Measurements from ENCODE around the gene TRAPPC3L. TPM values are rescaled to one million over a fixed set of nuclear protein-coding genes. Genes with fewer than 3 reads are reported as not detected.

Gene TRAPPC3L
- total and polyA plus RNA-seq, 2 of the 13 experiments (the other 11 are each of a cell fraction or from before 2014, with no cell fraction given), result not detected

- DNase-seq (ENCODE audit: low spot score) (no peak), FAIRE-seq (no peak), ATAC-seq (no peak)
- BruUV-seq (replicated peaks), result no TSS peak
- no peak overlapping the region for H3K9ac ChIP-seq (ENCODE audit: insufficient read depth, low read depth, low read length)
- POLR2A ChIA-PET, result interaction anchor here (1.2 to 1.3 kb wide), 2 partner anchors 10 to 11 kb away, joined by 3 read pairs; partner anchors contain the start of gene RWDD1
- no peaks in the 10 kb centered on the region; a peak in 3 of 5 replicates for H3K27me3 ChIP-seq (ENCODE audit: control insufficient read depth in 1 of 2, insufficient read depth in 2 of 2, low read length in 2 of 2)
- H2AFZ ChIP-seq (ENCODE audit: low read length), result no peak overlapping the region
- no peak overlapping the region for H3K4me3 ChIP-seq (replicated peaks in 1 of 3; ENCODE audit: insufficient read depth in 1 of 3, low read depth in 2 of 3, low read length in 3 of 3)
- no peak for TF ChIP-seq RNF2 (conservative IDR thresholded peaks at IDR 0.05; ENCODE audit: low read depth)
- TF ChIP-seq ATF7 (IDR thresholded peaks at IDR 0.05), result peak; percentile 72
- TF ChIP-seq ATF7 (CRISPR knock-in tag; IDR thresholded peaks at IDR 0.05), result no peak
- H3K4me1 ChIP-seq (ENCODE audit: insufficient read depth, low read length), result peaks cover 23% of the 10 kb centered on the region
- in situ Hi-C loops (cut with HindIII; ENCODE audit: extremely low pct_ligation_motif_present, low pct_unique_long_range_greater_than_20kb) (loop anchor here (10.0 kb wide), 1 partner anchor 285 kb away; the partner anchor contains the start of gene TSPYL1), intact Hi-C loops (cut with micrococcal nuclease; ENCODE audit: unreplicated experiment) (no loop called here)
- no peak overlapping the region for H3K4me2 ChIP-seq (ENCODE audit: low read depth, low read length)
- H4K20me1 ChIP-seq (ENCODE audit: insufficient read depth, low read length), result no peaks in the 10 kb centered on the region
- under 1% methylated on average over 2 of the region's 2 CpGs for WGBS (ENCODE audit: low lambda C conversion rate)
- H3K36me3 ChIP-seq (replicated peaks in 1 of 2; ENCODE audit: control insufficient read depth in 1 of 2, insufficient read depth in 2 of 2, low read length in 2 of 2), result no peaks in the 10 kb centered on the region
- CTCF ChIA-PET (ENCODE audit: low intra/inter-chr PET ratio, low total read pairs), result interaction anchor here (2.0 to 3.7 kb wide), 3 partner anchors 24 to 343 kb away, joined by 10 to 43 read pairs (median 11); no protein-coding TSS in a partner anchor
- H3K79me2 ChIP-seq (ENCODE audit: insufficient read depth, low read length), result no peaks in the 10 kb centered on the region
- no peaks in the 10 kb centered on the region for H3K9me3 ChIP-seq (ENCODE audit: low read length)
- H3K27ac ChIP-seq (ENCODE audit: extremely low read length, insufficient read depth, low read length), result no peak overlapping the region
Observed at GRCh38 chr6:116560130-116560529, 14.6 kb upstream of the TRAPPC3L start.

GRCh38 chr6:116557893-116558292, 12.4 kb upstream of the TRAPPC3L start:
- no TSS peak for BruUV-seq (replicated peaks)
- intact Hi-C loops (cut with micrococcal nuclease; ENCODE audit: unreplicated experiment), result no loop called here
- Histone ChIP-seq H3K4me2 (ENCODE audit: low read depth, low read length) (no peak overlapping the region), H3K9ac (ENCODE audit: insufficient read depth, low read depth, low read length) (no peak overlapping the region), H3K27me3 (ENCODE audit: control insufficient read depth in 1 of 2, insufficient read depth in 2 of 2, low read length in 2 of 2) (peaks cover 0 to 5% of the 10 kb centered on the region in 2 experiments; a peak in 3 of 5 replicates), H2AFZ (ENCODE audit: low read length) (no peak overlapping the region), H3K4me1 (ENCODE audit: insufficient read depth, low read length) (peaks cover 14% of the 10 kb centered on the region), H3K36me3 (replicated peaks in 1 of 2; ENCODE audit: control insufficient read depth in 1 of 2, insufficient read depth in 2 of 2, low read length in 2 of 2) (no peaks in the 10 kb centered on the region), H3K9me3 (ENCODE audit: low read length) (no peaks in the 10 kb centered on the region), H3K79me2 (ENCODE audit: insufficient read depth, low read length) (no peaks in the 10 kb centered on the region), H3K27ac (ENCODE audit: extremely low read length, insufficient read depth, low read length) (no peak overlapping the region), H3K4me3 (replicated peaks in 1 of 3; ENCODE audit: insufficient read depth in 1 of 3, low read depth in 2 of 3, low read length in 3 of 3) (no peak overlapping the region), H4K20me1 (ENCODE audit: insufficient read depth, low read length) (no peaks in the 10 kb centered on the region)
- ChIA-PET POLR2A (no interaction called here), CTCF (ENCODE audit: low intra/inter-chr PET ratio, low total read pairs) (no interaction called here)
- WGBS (ENCODE audit: low lambda C conversion rate), result 11% methylated on average over 5 of the region's 5 CpGs
- DNase-seq (ENCODE audit: low spot score), result peak; percentile 22
- no peak for ATAC-seq
- in situ Hi-C loops (cut with HindIII; ENCODE audit: extremely low pct_ligation_motif_present, low pct_unique_long_range_greater_than_20kb), result no loop called here
- FAIRE-seq, result no peak
- TF ChIP-seq ZSCAN5A (CRISPR knock-in tag; IDR thresholded peaks at IDR 0.05; ENCODE audit: borderline replicate concordance) (no peak), REXO4 (CRISPR knock-in tag; IDR thresholded peaks at IDR 0.05; ENCODE audit: borderline replicate concordance) (no peak), ZFX (CRISPR knock-in tag; IDR thresholded peaks at IDR 0.05; ENCODE audit: low read depth) (no peak), ZNF230 (CRISPR knock-in tag; IDR thresholded peaks at IDR 0.05) (no peak), CBFB (CRISPR knock-in tag; IDR thresholded peaks at IDR 0.05) (no peak), TFDP2 (CRISPR knock-in tag; IDR thresholded peaks at IDR 0.05) (no peak), ZNF589 (CRISPR knock-in tag; conservative IDR thresholded peaks at IDR 0.05) (no peak), ATF6 (CRISPR knock-in tag; conservative IDR thresholded peaks at IDR 0.05) (no peak), ZNF816 (CRISPR knock-in tag; IDR thresholded peaks at IDR 0.05; ENCODE audit: borderline replicate concordance) (no peak)

All from HepG2 (cell line).